H9 (cell line): ENCODE measurements around the gene ELMOD1. TPM values are rescaled to one million over a fixed set of nuclear protein-coding genes. Genes with fewer than 3 reads are reported as not detected.

Experiments
- DNase-seq: peaks from one replicate; pipeline ENCODE4 v3.0.0-alpha.2; 2017
- H2AFZ ChIP-seq: one replicate; pipeline ENCODE4 v1.6.1; 2013; ENCODE audit warnings: mild to moderate bottlenecking, low read length, control low read depth, moderate library complexity
- H2AK5ac ChIP-seq: 2 replicates; pipeline ENCODE4 v1.6.1; 2013; ENCODE audit warnings: low read length, control low read depth, mixed read lengths; ENCODE audit not compliant: insufficient read length
- H2BK120ac ChIP-seq: one replicate; pipeline ENCODE4 v1.6.1; 2013; ENCODE audit warnings: low read depth, mild to moderate bottlenecking, low read length, control low read depth, inconsistent platforms; ENCODE audit not compliant: poor library complexity, severe bottlenecking
- H2BK12ac ChIP-seq: 2 replicates; pipeline ENCODE4 v1.6.1; 2013; ENCODE audit warnings: low read length, control low read depth, mixed read lengths, low read depth; ENCODE audit not compliant: insufficient read length
- H2BK15ac ChIP-seq: 2 replicates; pipeline ENCODE4 v1.6.1; 2013; ENCODE audit warnings: low read depth, low read length, control low read depth
- H2BK20ac ChIP-seq: one replicate; pipeline ENCODE4 v1.6.1; 2013; ENCODE audit warnings: low read depth, mild to moderate bottlenecking, low read length, control low read depth, inconsistent platforms; ENCODE audit not compliant: poor library complexity, severe bottlenecking
- H2BK5ac ChIP-seq: 2 replicates; pipeline ENCODE4 v1.6.1; 2013; ENCODE audit warnings: low read length, control low read depth, mixed read lengths; ENCODE audit not compliant: insufficient read length
- H3K14ac ChIP-seq: 2 replicates; pipeline ENCODE4 v1.6.1; 2013; ENCODE audit warnings: low read length, control low read depth; ENCODE audit not compliant: insufficient read depth
- H3K18ac ChIP-seq: 2 replicates; pipeline ENCODE4 v1.6.1; 2013; ENCODE audit warnings: low read depth, mild to moderate bottlenecking, mixed read lengths, low read length, control low read depth; ENCODE audit not compliant: insufficient read length
- H3K23ac ChIP-seq: 2 replicates; pipeline ENCODE4 v1.6.1; 2013; ENCODE audit warnings: low read length, control low read depth, mixed read lengths, low read depth; ENCODE audit not compliant: insufficient read length
- H3K23me2 ChIP-seq: 2 replicates; pipeline ENCODE4 v1.6.1; 2013; ENCODE audit warnings: low read depth, mild to moderate bottlenecking, mixed read lengths, low read length, control low read depth; ENCODE audit not compliant: insufficient read length, poor library complexity, severe bottlenecking
- H3K27ac ChIP-seq: 2 replicates; pipeline ENCODE4 v1.5.1; 2013; ENCODE audit warnings: low read length, control low read depth, mixed read lengths, low read depth; ENCODE audit not compliant: insufficient read length
- H3K27me3 ChIP-seq: 2 replicates; pipeline ENCODE4 v1.6.1; 2013; ENCODE audit warnings: low read length, control low read depth, inconsistent platforms; ENCODE audit not compliant: insufficient read depth
- H3K4ac ChIP-seq: 2 replicates; pipeline ENCODE4 v1.6.1; 2013; ENCODE audit warnings: low read depth, mild to moderate bottlenecking, control low read depth, inconsistent platforms, low read length, moderate library complexity
- H3K4me1 ChIP-seq: 2 replicates; pipeline ENCODE4 v1.6.1; 2013; ENCODE audit warnings: low read length, control low read depth, inconsistent platforms; ENCODE audit not compliant: insufficient read depth
- H3K4me2 ChIP-seq: 2 replicates; pipeline ENCODE4 v1.6.1; 2013; ENCODE audit warnings: low read length, control low read depth, mixed read lengths; ENCODE audit not compliant: insufficient read length, insufficient read depth
- H3K56ac ChIP-seq: 2 replicates; pipeline ENCODE4 v1.6.1; 2013; ENCODE audit warnings: low read depth, mild to moderate bottlenecking, mixed read lengths, low read length, control low read depth; ENCODE audit not compliant: insufficient read length
- H3K79me1 ChIP-seq: 2 replicates; pipeline ENCODE4 v1.6.1; 2013; ENCODE audit warnings: low read depth, mild to moderate bottlenecking, moderate library complexity, low read length, control low read depth, inconsistent platforms; ENCODE audit not compliant: insufficient read depth, poor library complexity, severe bottlenecking
- H3K79me2 ChIP-seq: 2 replicates; pipeline ENCODE4 v1.6.1; 2013; ENCODE audit warnings: low read length, control low read depth, inconsistent platforms; ENCODE audit not compliant: insufficient read depth
- H3K9ac ChIP-seq: 2 replicates; pipeline ENCODE4 v1.6.1; 2013; ENCODE audit warnings: low read length, control low read depth, mixed read lengths; ENCODE audit not compliant: insufficient read length; ENCODE audit errors: extremely low read depth
- H3K9me3 ChIP-seq: one replicate; pipeline ENCODE4 v1.6.1; 2013; ENCODE audit warnings: low read depth, low read length, inconsistent platforms; ENCODE audit not compliant: control insufficient read depth
- H3T11ph ChIP-seq: one replicate; pipeline ENCODE4 v1.6.1; 2013; ENCODE audit warnings: mild to moderate bottlenecking, low read length, control low read depth, inconsistent platforms
- H4K20me1 ChIP-seq: one replicate; pipeline ENCODE4 v1.6.1; 2013; ENCODE audit not compliant: control insufficient read depth, insufficient read length, insufficient read depth
- H4K5ac ChIP-seq: 2 replicates; pipeline ENCODE4 v1.6.1; 2013; ENCODE audit warnings: low read depth, mild to moderate bottlenecking, mixed read lengths, low read length, control low read depth; ENCODE audit not compliant: insufficient read length
- H4K8ac ChIP-seq: replicated peaks from 2 replicates; pipeline ENCODE4 v1.6.1; 2013; ENCODE audit warnings: low read length, control low read depth, mixed read lengths, low read depth; ENCODE audit not compliant: insufficient read length
- H4K91ac ChIP-seq: 2 replicates; pipeline ENCODE4 v1.6.1; 2013; ENCODE audit warnings: low read depth, mild to moderate bottlenecking, moderate library complexity, mixed read lengths, low read length, control low read depth; ENCODE audit not compliant: insufficient read length
- H3K27ac Mint-ChIP-seq, 3 experiments: 2 replicates in 2 of 3; 3 replicates in 1 of 3; pipeline ENCODE4 v1.8.0; 2020 to 2021; ENCODE audit warnings: mixed read lengths in 3 of 3, mild to moderate bottlenecking in 1 of 3, moderate library complexity in 1 of 3
- H3K27me3 Mint-ChIP-seq: 2 replicates; pipeline ENCODE4 v1.8.0; 2021; ENCODE audit warnings: low read depth, mild to moderate bottlenecking, moderate library complexity, mixed read lengths
- H3K36me3 Mint-ChIP-seq, 3 experiments: 2 replicates in 2 of 3; 3 replicates in 1 of 3; pipeline ENCODE4 v1.8.0; 2020 to 2021; ENCODE audit warnings: low read depth in 3 of 3, mixed read lengths in 3 of 3; ENCODE audit not compliant: insufficient read depth in 1 of 3
- H3K4me1 Mint-ChIP-seq, 2 experiments: 2 replicates each; pipeline ENCODE4 v1.8.0; 2020; ENCODE audit warnings: mixed read lengths in 2 of 2
- H3K4me3 Mint-ChIP-seq, 2 experiments: 2 replicates in 1 of 2; 3 replicates in 1 of 2; pipeline ENCODE4 v1.8.0; 2020 to 2021; ENCODE audit warnings: mild to moderate bottlenecking in 2 of 2, mixed read lengths in 2 of 2, moderate library complexity in 1 of 2
- H3K9me3 Mint-ChIP-seq, 2 experiments: 2 replicates in 1 of 2; 3 replicates in 1 of 2; pipeline ENCODE4 v1.8.0; 2020; ENCODE audit warnings: mild to moderate bottlenecking in 2 of 2, mixed read lengths in 2 of 2, moderate library complexity in 1 of 2
- WGBS: extraction: QIAGEN DNeasy Blood & Tissue Kit; methylation state at CpG from one replicate; pipeline ENCODE4 v1.1.7; 2013; ENCODE audit warnings: missing lambda C conversion rate, low lambda C conversion rate, mixed read lengths; ENCODE audit not compliant: insufficient read length; ENCODE audit errors: extremely low coverage; 5-methylcytosine and 5-hydroxymethylcytosine counted together
- total RNA-seq: library from RNA; stranded (reverse); gene quantifications from 2 replicates; pipeline ENCODE4 v1.2.1, GENCODE V29; 2021
- TF ChIP-seq, protein P1 (sequence below): fragments of 200-600 bp; sonication (generic); conservative IDR thresholded peaks from 3 replicates; pipeline ENCODE4 v1.8.0; 2021; ENCODE audit warnings: antibody characterized with exemption, mild to moderate bottlenecking

ELMOD1 gene
- total RNA-seq, 1 experiment from 2014 or later = 0.61 TPM

DNA sequence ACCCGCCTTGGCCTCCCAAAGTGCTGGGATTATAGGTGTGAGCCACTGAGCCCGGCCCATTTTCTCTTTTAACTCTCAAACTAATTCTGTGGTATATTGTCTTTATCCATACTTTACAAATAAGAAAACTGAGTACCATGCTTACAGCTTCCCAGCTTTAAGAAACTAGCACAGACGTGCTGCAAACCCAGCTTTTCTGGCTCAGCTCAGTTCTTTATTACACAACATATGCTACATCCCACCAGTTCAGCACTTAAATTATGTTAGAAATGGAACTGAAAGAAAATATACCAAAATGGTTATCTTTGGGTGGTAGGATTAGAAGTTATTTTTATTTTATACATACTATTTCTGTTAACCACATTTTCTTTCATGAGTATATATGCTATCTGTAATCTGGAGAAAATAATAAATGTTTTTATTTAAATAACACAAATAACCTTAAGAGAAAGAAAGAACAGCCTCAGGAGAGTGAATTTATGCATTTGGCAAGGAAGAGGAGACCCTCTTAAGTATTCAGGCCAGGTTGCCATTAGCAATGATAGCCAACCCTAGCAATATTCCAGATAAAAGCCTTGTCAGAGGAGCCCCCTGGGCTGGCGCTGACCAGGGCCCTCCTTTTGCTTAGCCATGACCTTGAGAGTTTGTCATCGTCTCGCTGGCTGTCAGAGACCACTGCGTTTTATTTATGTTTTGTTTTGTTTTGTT lies 87.1 kb downstream of the ELMOD1 start:
- Histone ChIP-seq H2BK5ac (no peak overlapping the region), H4K8ac (no peak overlapping the region), H4K91ac (no peak overlapping the region), H2AK5ac (no peak overlapping the region), H3K4ac (no peak overlapping the region), H3K27ac (no peak overlapping the region), H2BK20ac (no peak overlapping the region), H2BK12ac (no peak overlapping the region), H3K9me3 (no peaks in the 10 kb centered on the region), H3K79me2 (no peaks in the 10 kb centered on the region), H2BK15ac (no peak overlapping the region), H3K14ac (no peak overlapping the region), H2BK120ac (no peak overlapping the region), H3K23me2 (no peaks in the 10 kb centered on the region), H3K4me1 (no peaks in the 10 kb centered on the region), H3K27me3 (no peaks in the 10 kb centered on the region), H3K56ac (no peak overlapping the region), H3K23ac (no peak overlapping the region), H3K79me1 (no peaks in the 10 kb centered on the region), H3T11ph (no peak overlapping the region), H3K9ac (no peak overlapping the region), H3K4me2 (no peak overlapping the region), H3K18ac (no peak overlapping the region), H2AFZ (no peak overlapping the region), H4K20me1 (no peaks in the 10 kb centered on the region), H4K5ac (no peak overlapping the region)
- Mint-ChIP-seq H3K27me3 (peaks cover 7% of the 10 kb centered on the region), H3K4me1 (no peaks in the 10 kb centered on the region), H3K36me3 (no peaks in the 10 kb centered on the region), H3K9me3 (no peaks in the 10 kb centered on the region; a peak in 1 of 5 replicates), H3K27ac (no peak overlapping the region), H3K4me3 (no peak overlapping the region)
- TF ChIP-seq, protein P1, sequence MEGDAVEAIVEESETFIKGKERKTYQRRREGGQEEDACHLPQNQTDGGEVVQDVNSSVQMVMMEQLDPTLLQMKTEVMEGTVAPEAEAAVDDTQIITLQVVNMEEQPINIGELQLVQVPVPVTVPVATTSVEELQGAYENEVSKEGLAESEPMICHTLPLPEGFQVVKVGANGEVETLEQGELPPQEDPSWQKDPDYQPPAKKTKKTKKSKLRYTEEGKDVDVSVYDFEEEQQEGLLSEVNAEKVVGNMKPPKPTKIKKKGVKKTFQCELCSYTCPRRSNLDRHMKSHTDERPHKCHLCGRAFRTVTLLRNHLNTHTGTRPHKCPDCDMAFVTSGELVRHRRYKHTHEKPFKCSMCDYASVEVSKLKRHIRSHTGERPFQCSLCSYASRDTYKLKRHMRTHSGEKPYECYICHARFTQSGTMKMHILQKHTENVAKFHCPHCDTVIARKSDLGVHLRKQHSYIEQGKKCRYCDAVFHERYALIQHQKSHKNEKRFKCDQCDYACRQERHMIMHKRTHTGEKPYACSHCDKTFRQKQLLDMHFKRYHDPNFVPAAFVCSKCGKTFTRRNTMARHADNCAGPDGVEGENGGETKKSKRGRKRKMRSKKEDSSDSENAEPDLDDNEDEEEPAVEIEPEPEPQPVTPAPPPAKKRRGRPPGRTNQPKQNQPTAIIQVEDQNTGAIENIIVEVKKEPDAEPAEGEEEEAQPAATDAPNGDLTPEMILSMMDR = no peak
- DNase-seq = no peak
- WGBS = no CpG with 5 or more reads among the region's 7 CpGs
